ENCODE measurements around the gene PAFAH2. TPM values are rescaled to one million over a fixed set of nuclear protein-coding genes. Genes with fewer than 3 reads are reported as not detected.
A peak's percentile ranks its signal among the peaks of the same experiment; 100 is the strongest.

PAFAH2 gene
- total RNA-seq, 2 experiments from 2014 or later, result 7.4 to 8.0 TPM

DNA sequence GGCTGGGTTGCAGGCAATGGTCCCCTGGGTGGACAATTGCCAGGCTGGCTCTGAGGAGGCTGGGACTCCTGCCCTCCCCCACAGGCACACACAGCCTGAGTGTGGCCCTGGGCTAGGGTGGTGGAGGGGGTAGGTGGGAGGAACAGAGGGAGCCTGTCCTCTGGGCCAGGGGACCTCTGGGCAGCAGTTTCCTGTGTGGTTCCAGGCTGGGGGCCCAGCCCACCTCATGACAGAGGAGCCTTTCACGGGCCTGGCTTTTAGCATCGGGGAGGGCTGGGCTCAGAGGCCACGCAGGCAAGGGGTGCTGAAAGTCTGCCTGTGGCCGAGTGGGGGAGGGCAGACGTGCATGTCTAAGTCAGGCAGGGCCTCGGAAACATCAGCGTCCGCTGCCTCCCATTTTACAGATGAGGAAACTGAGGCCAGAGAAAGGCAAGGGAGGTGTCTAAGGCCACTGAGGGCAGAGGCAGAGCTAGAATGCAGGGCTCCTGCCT lies 30.7 kb upstream of the PAFAH2 start:
- ChIA-PET CTCF (interaction anchor here (1.5 kb wide), 1 partner anchor 117 kb away, joined by 6 read pairs; no protein-coding TSS in a partner anchor), POLR2A (no interaction called here)
- H3K4me1 Mint-ChIP-seq (ENCODE audit: low read depth), result peaks cover 3% of the 10 kb centered on the region
- H3K36me3 Mint-ChIP-seq (ENCODE audit: low read depth), result no peaks in the 10 kb centered on the region
- ATAC-seq, result no peak
- H3K27me3 Mint-ChIP-seq, result no peaks in the 10 kb centered on the region
- H3K27ac Mint-ChIP-seq, result no peak overlapping the region
- intact Hi-C loops (cut with micrococcal nuclease), result no loop called here
- no peaks in the 10 kb centered on the region for H3K9me3 Mint-ChIP-seq
- DNase-seq, result no peak
- TF ChIP-seq, protein P1, sequence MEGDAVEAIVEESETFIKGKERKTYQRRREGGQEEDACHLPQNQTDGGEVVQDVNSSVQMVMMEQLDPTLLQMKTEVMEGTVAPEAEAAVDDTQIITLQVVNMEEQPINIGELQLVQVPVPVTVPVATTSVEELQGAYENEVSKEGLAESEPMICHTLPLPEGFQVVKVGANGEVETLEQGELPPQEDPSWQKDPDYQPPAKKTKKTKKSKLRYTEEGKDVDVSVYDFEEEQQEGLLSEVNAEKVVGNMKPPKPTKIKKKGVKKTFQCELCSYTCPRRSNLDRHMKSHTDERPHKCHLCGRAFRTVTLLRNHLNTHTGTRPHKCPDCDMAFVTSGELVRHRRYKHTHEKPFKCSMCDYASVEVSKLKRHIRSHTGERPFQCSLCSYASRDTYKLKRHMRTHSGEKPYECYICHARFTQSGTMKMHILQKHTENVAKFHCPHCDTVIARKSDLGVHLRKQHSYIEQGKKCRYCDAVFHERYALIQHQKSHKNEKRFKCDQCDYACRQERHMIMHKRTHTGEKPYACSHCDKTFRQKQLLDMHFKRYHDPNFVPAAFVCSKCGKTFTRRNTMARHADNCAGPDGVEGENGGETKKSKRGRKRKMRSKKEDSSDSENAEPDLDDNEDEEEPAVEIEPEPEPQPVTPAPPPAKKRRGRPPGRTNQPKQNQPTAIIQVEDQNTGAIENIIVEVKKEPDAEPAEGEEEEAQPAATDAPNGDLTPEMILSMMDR (IDR thresholded peaks at IDR 0.05), result no peak
- H3K4me3 Mint-ChIP-seq, result no peak overlapping the region

DNA sequence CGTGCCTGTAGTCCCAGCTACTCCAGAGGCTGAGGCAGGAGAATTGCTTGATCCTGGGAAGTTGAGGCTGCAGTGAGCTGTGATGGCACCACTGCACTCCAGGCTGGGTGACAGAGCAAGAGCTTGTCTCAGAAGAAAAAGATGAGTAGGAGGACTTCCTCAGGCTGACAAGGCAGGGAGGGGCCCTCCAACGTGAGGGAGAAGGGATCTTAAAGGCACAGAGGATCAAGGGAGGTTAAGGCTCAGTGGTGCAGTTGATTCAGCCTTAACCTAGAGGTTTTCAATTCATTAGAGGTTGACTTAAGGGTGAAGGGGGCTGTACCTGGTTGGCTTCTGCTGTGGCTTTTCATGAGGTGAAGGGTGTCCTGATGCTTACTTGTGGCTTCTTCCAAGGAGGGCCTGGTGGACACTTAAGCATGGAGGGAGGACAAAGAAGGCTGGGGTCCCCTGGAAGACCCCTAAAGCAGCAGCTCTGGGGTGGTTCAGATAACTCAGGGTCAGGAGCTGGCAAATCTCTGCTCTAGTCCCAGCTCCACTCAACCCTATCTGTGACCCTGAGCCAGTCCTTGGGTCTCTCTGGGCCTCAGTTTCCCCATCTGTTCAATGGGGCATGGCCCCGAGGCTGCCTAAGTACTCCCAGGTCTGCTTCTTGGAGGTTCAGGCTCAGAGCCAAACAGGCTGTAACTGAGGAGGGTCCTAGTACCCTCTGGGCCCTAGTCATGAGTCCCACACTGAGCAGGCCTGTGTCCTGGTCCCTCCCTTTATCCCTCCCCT lies 30.0 kb upstream of the PAFAH2 start:
- ATAC-seq, result peak; percentile 78
- intact Hi-C loops (cut with micrococcal nuclease), result no loop called here

DNA sequence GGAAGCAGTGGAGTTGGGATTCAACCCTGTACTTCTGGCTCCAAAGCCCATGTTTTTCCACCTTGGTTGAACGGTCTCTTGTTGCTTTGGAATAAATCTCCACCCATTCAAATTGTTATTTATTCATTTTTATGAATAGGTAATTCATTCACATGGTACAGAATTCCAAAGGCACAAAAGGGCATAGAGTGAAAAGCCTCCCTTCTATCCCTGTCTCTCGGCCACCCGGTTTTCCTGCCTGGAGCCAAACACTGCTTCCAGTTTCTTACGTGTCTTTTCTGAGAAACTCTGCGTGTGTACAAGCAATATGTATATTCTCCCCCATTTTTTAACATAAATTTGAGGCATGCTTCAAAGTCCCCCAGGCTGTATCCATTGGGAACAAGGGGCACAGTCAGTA lies 27.7 kb upstream of the PAFAH2 start:
- H3K27ac Mint-ChIP-seq, result no peak overlapping the region
- POLR2A ChIA-PET, result no interaction called here
- H3K4me3 Mint-ChIP-seq, result no peak overlapping the region
- no peaks in the 10 kb centered on the region for H3K36me3 Mint-ChIP-seq (ENCODE audit: low read depth)
- intact Hi-C loops (cut with micrococcal nuclease), result no loop called here
- CTCF ChIA-PET, result no interaction called here
- peaks cover 3% of the 10 kb centered on the region for H3K4me1 Mint-ChIP-seq (ENCODE audit: low read depth)
- no peaks in the 10 kb centered on the region for H3K27me3 Mint-ChIP-seq
- H3K9me3 Mint-ChIP-seq, result no peaks in the 10 kb centered on the region
- TF ChIP-seq, protein P1 (IDR thresholded peaks at IDR 0.05), result no peak
- no peak for ATAC-seq
- no peak for DNase-seq

More for the DNA sequence above, 30.0 kb upstream of the PAFAH2 start:
- CTCF ChIA-PET, result interaction anchor here (0.9 to 1.5 kb wide), 3 partner anchors 11 to 336 kb away, joined by 3 to 6 read pairs (median 4); no protein-coding TSS in a partner anchor
- POLR2A ChIA-PET, result no interaction called here
- Mint-ChIP-seq H3K4me1 (ENCODE audit: low read depth) (peaks cover 3% of the 10 kb centered on the region), H3K9me3 (no peaks in the 10 kb centered on the region), H3K27me3 (no peaks in the 10 kb centered on the region), H3K36me3 (ENCODE audit: low read depth) (no peaks in the 10 kb centered on the region), H3K27ac (no peak overlapping the region), H3K4me3 (no peak overlapping the region)
- DNase-seq, result peak; percentile 52
- TF ChIP-seq, protein P1 (IDR thresholded peaks at IDR 0.05), result no peak

DNA sequence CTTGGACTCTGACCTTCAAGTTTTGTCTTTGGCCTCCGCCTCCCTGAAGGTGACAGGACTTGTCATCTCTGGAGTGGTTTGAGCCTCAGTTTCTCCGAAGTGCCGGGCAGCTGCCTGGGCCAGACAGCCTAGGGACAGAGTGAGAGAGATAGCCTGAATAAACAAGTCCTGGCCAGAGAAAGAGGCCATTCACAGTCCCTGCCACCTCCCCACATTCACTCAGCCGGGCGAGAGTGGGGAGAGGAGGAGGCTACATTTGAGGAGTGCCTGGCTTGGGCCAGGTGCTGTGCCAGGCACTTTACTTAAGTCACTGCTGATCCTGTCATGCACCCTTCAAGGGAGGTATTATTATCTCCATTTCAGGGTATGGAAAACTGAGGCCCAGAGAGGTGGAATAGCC lies 27.2 kb upstream of the PAFAH2 start:
- H3K36me3 Mint-ChIP-seq (ENCODE audit: low read depth), result no peaks in the 10 kb centered on the region
- ATAC-seq (no peak), DNase-seq (no peak)
- ChIA-PET POLR2A (interaction anchor here (0.7 to 1.1 kb wide), 2 partner anchors 10 to 1073 kb away, joined by 3 to 5 read pairs; no protein-coding TSS in a partner anchor), CTCF (interaction anchor here (1.3 kb wide), 1 partner anchor 129 kb away, joined by 4 read pairs; no protein-coding TSS in a partner anchor)
- H3K27ac Mint-ChIP-seq, result no peak overlapping the region
- no peak overlapping the region for H3K4me3 Mint-ChIP-seq
- H3K9me3 Mint-ChIP-seq, result no peaks in the 10 kb centered on the region
- TF ChIP-seq, protein P1 (IDR thresholded peaks at IDR 0.05), result no peak
- no peaks in the 10 kb centered on the region for H3K27me3 Mint-ChIP-seq
- intact Hi-C loops (cut with micrococcal nuclease), result no loop called here
- peaks cover 3% of the 10 kb centered on the region for H3K4me1 Mint-ChIP-seq (ENCODE audit: low read depth)

DNA sequence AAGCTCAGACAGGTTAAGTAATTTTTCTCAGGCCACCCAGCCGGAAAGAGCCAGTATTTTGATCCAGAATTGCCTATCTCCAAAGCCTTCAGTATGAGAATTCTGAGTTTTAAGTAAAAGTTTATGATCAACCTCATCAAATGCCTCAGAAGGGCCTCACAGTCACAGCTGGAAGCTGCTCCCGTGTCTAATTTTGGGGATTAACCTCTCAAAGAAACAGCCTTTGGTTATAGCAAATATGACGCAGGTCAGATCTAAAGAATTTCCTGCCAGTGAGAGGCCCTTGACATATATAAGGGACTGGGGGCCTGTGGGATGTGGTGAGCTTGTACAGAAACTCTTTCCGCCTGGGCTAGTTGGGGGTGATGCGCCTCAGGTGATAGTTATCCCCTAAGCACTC lies 26.0 kb upstream of the PAFAH2 start:
- TF ChIP-seq, protein P1 (IDR thresholded peaks at IDR 0.05), result no peak
- H3K4me3 Mint-ChIP-seq, result no peak overlapping the region
- ChIA-PET CTCF (interaction anchor here (1.3 kb wide), 2 partner anchors 12 to 128 kb away, joined by 4 to 5 read pairs; no protein-coding TSS in a partner anchor), POLR2A (interaction anchor here (0.6 to 1.1 kb wide), 2 partner anchors 11 to 18 kb away, joined by 3 read pairs; no protein-coding TSS in a partner anchor)
- no peaks in the 10 kb centered on the region for H3K36me3 Mint-ChIP-seq (ENCODE audit: low read depth)
- no peaks in the 10 kb centered on the region for H3K27me3 Mint-ChIP-seq
- no peak for DNase-seq
- no peak for ATAC-seq
- H3K4me1 Mint-ChIP-seq (ENCODE audit: low read depth), result peaks cover 10% of the 10 kb centered on the region
- intact Hi-C loops (cut with micrococcal nuclease), result no loop called here
- H3K9me3 Mint-ChIP-seq, result no peaks in the 10 kb centered on the region
- no peak overlapping the region for H3K27ac Mint-ChIP-seq
